IPS-11a (cell line): ENCODE measurements around the gene ANXA3.
"Not testable (repeated sequence)": the region's sequence is repeated elsewhere in the genome, so short reads cannot be mapped to it uniquely, and the experiment has no call there.

ENCODE experiments used
- H3K4me3 ChIP-seq: one replicate; pipeline ENCODE4 v1.5.1; 2013; ENCODE audit warnings: low read depth, low read length, control low read depth

Gene ANXA3

GRCh38 chr4:78543424-78544125, 8.0 kb upstream of the ANXA3 start:
- no peak overlapping the region for H3K4me3 ChIP-seq

GRCh38 chr4:78544678-78545077, 6.9 kb upstream of the ANXA3 start:
- no peak overlapping the region for H3K4me3 ChIP-seq

GRCh38 chr4:78545275-78546246, 6.0 kb upstream of the ANXA3 start:
- no peak overlapping the region for H3K4me3 ChIP-seq

- not testable (repeated sequence) for H3K4me3 ChIP-seq
Measured at GRCh38 chr4:78547899-78548298, 3.7 kb upstream of the ANXA3 start.

GRCh38 chr4:78548889-78549288, 2.7 kb upstream of the ANXA3 start:
- H3K4me3 ChIP-seq = not testable (repeated sequence)

- H3K4me3 ChIP-seq = peak overlapping the region; percentile 53
Measured at GRCh38 chr4:78552389-78553042, 946 bp downstream of the ANXA3 start.

- no peak overlapping the region for H3K4me3 ChIP-seq
Measured at GRCh38 chr4:78553043-78553396, 1.4 kb downstream of the ANXA3 start.

GRCh38 chr4:78553529-78554060, 2.0 kb downstream of the ANXA3 start:
- no peak overlapping the region for H3K4me3 ChIP-seq

GRCh38 chr4:78556665-78557064, 5.1 kb downstream of the ANXA3 start:
- no peak overlapping the region for H3K4me3 ChIP-seq

- no peak overlapping the region for H3K4me3 ChIP-seq
Measured at GRCh38 chr4:78557841-78558240, 6.3 kb downstream of the ANXA3 start.

GRCh38 chr4:78558410-78558809, 6.8 kb downstream of the ANXA3 start:
- H3K4me3 ChIP-seq = no peak overlapping the region

- H3K4me3 ChIP-seq = no peak overlapping the region
Measured at GRCh38 chr4:78560296-78560963, 8.9 kb downstream of the ANXA3 start.

GRCh38 chr4:78561677-78562076, 10.1 kb downstream of the ANXA3 start:
- H3K4me3 ChIP-seq = no peak overlapping the region

- H3K4me3 ChIP-seq = no peak overlapping the region
Measured at GRCh38 chr4:78562687-78563086, 11.1 kb downstream of the ANXA3 start.

GRCh38 chr4:78565971-78566372, 14.4 kb downstream of the ANXA3 start:
- H3K4me3 ChIP-seq = no peak overlapping the region

GRCh38 chr4:78566834-78567499, 15.4 kb downstream of the ANXA3 start:
- H3K4me3 ChIP-seq = no peak overlapping the region

- H3K4me3 ChIP-seq = no peak overlapping the region
Measured at GRCh38 chr4:78567500-78568060, 16.0 kb downstream of the ANXA3 start.

- no peak overlapping the region for H3K4me3 ChIP-seq
Measured at GRCh38 chr4:78568640-78569305, 17.2 kb downstream of the ANXA3 start.

- no peak overlapping the region for H3K4me3 ChIP-seq
Measured at GRCh38 chr4:78569306-78569821, 17.8 kb downstream of the ANXA3 start.
